Measurements from ENCODE around the gene CCL25.

DNA sequence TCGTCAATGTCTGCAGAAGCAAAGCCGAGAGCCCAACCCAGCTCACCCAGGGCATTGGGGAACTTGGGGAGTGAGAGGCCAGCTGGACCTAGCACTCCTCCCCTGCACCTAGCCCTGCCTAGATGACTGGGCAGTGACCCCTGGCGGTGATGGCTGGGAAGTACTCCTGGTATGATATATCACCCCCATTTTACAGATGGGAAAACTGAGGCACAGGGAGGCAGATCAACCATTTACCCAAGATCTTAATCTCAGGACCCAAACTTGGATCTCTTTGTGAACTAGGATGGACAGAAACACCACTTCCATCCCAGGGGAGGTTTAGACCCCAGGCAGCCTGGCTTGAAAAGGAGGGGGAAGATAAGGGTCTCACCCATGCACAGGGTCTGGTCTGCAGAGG is 43.5 kb downstream of the CCL25 start:
- TF ChIP-seq, protein P1, sequence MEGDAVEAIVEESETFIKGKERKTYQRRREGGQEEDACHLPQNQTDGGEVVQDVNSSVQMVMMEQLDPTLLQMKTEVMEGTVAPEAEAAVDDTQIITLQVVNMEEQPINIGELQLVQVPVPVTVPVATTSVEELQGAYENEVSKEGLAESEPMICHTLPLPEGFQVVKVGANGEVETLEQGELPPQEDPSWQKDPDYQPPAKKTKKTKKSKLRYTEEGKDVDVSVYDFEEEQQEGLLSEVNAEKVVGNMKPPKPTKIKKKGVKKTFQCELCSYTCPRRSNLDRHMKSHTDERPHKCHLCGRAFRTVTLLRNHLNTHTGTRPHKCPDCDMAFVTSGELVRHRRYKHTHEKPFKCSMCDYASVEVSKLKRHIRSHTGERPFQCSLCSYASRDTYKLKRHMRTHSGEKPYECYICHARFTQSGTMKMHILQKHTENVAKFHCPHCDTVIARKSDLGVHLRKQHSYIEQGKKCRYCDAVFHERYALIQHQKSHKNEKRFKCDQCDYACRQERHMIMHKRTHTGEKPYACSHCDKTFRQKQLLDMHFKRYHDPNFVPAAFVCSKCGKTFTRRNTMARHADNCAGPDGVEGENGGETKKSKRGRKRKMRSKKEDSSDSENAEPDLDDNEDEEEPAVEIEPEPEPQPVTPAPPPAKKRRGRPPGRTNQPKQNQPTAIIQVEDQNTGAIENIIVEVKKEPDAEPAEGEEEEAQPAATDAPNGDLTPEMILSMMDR (IDR thresholded peaks at IDR 0.05 in 8 of 11, conservative IDR thresholded peaks at IDR 0.05 in 3 of 11): no peak
- TF ChIP-seq POLR2A (IDR thresholded peaks at IDR 0.05) (no peak), POLR2AphosphoS5 (IDR thresholded peaks at IDR 0.05) (no peak)
